Astrocyte (in vitro differentiated cells and primary cell): Measurements from ENCODE around the gene ACTN1. TPM values are rescaled to one million over a fixed set of nuclear protein-coding genes. Genes with fewer than 3 reads are reported as not detected.

Source experiments
- DNase-seq: peaks from one replicate; pipeline ENCODE4 v3.0.0-alpha.2; 2010; ENCODE audit warnings: low read depth
- FAIRE-seq: peaks from 2 replicates; lab custom pipeline; 2011; peaks lifted over from hg19 to GRCh38; lab: Jason Lieb, UNC
- H2AFZ ChIP-seq: 2 replicates; pipeline ENCODE4 v1.6.0; 2012; ENCODE audit warnings: low read depth, low read length, inconsistent platforms
- H3K27ac ChIP-seq: 2 replicates; pipeline ENCODE4 v1.5.1; 2011; ENCODE audit warnings: low read depth, low read length, inconsistent platforms
- H3K27me3 ChIP-seq: 2 replicates; pipeline ENCODE4 v1.6.0; 2011; ENCODE audit warnings: low read length, inconsistent platforms; ENCODE audit not compliant: insufficient read depth
- H3K36me3 ChIP-seq: 2 replicates; pipeline ENCODE4 v1.5.1; 2011; ENCODE audit warnings: low read length, inconsistent platforms; ENCODE audit not compliant: insufficient read depth
- H3K4me1 ChIP-seq: 2 replicates; pipeline ENCODE4 v1.5.1; 2011; ENCODE audit warnings: low read length, inconsistent platforms; ENCODE audit not compliant: insufficient read depth
- H3K4me2 ChIP-seq: 2 replicates; pipeline ENCODE4 v1.6.0; 2012; ENCODE audit warnings: low read length, inconsistent platforms
- H3K4me3 ChIP-seq: 2 replicates; pipeline ENCODE4 v1.5.1; 2011; ENCODE audit warnings: low read depth, mild to moderate bottlenecking, low read length, inconsistent platforms; ENCODE audit not compliant: insufficient read depth
- H3K79me2 ChIP-seq: 2 replicates; pipeline ENCODE4 v1.6.0; 2012; ENCODE audit warnings: mild to moderate bottlenecking, low read length, inconsistent platforms; ENCODE audit not compliant: insufficient read depth
- H3K9ac ChIP-seq: 2 replicates; pipeline ENCODE4 v1.6.0; 2012; ENCODE audit warnings: mild to moderate bottlenecking, low read length, inconsistent platforms
- H3K9me3 ChIP-seq: 2 replicates; pipeline ENCODE4 v1.5.1; 2012; ENCODE audit warnings: low read depth, mild to moderate bottlenecking, low read length, inconsistent platforms; ENCODE audit not compliant: insufficient read depth
- H4K20me1 ChIP-seq: 2 replicates; pipeline ENCODE4 v1.6.0; 2012; ENCODE audit warnings: low read length, inconsistent platforms; ENCODE audit not compliant: insufficient read depth
- H3K27ac Mint-ChIP-seq: one replicate; pipeline ENCODE4 v1.8.0; 2021; ENCODE audit warnings: mild to moderate bottlenecking, mixed read lengths; ENCODE audit not compliant: unreplicated experiment
- H3K27me3 Mint-ChIP-seq: one replicate; pipeline ENCODE4 v1.8.0; 2021; ENCODE audit warnings: low read depth, mixed read lengths; ENCODE audit not compliant: unreplicated experiment
- H3K36me3 Mint-ChIP-seq: one replicate; pipeline ENCODE4 v1.8.0; 2021; ENCODE audit warnings: low read depth, mixed read lengths; ENCODE audit not compliant: unreplicated experiment
- H3K4me1 Mint-ChIP-seq: one replicate; pipeline ENCODE4 v1.8.0; 2021; ENCODE audit warnings: low read depth, mixed read lengths; ENCODE audit not compliant: unreplicated experiment
- H3K4me3 Mint-ChIP-seq: one replicate; pipeline ENCODE4 v1.8.0; 2021; ENCODE audit warnings: mild to moderate bottlenecking, moderate library complexity, mixed read lengths; ENCODE audit not compliant: unreplicated experiment
- H3K9me3 Mint-ChIP-seq: one replicate; pipeline ENCODE4 v1.8.0; 2021; ENCODE audit warnings: mild to moderate bottlenecking, mixed read lengths; ENCODE audit not compliant: unreplicated experiment
- CTCF ChIP-seq: IDR thresholded peaks from 2 replicates; pipeline ENCODE4 v1.5.1; 2011; ENCODE audit warnings: low read depth, mild to moderate bottlenecking, inconsistent platforms, low read length, moderate library complexity; ENCODE audit not compliant: insufficient read depth
- EZH2 ChIP-seq: IDR thresholded peaks from 2 replicates; pipeline ENCODE4 v1.6.1; 2012; ENCODE audit warnings: mild to moderate bottlenecking, low read length, inconsistent platforms; ENCODE audit not compliant: insufficient read depth
- total RNA-seq: library from RNA; stranded (reverse); gene quantifications from 2 replicates; pipeline ENCODE4 v1.2.1, GENCODE V29; 2021

ACTN1 gene
- total RNA-seq, 1 donor from 2014 or later: 1,163 TPM

GRCh38 chr14:68921049-68921448 is 58.1 kb downstream of the ACTN1 start:
- DNase-seq (no peak), FAIRE-seq (no peak)
- Mint-ChIP-seq H3K4me3 (no peak overlapping the region), H3K27ac (peak overlapping the region; percentile 19), H3K27me3 (no peaks in the 10 kb centered on the region), H3K36me3 (peaks cover 46% of the 10 kb centered on the region), H3K9me3 (no peaks in the 10 kb centered on the region), H3K4me1 (peaks cover 87% of the 10 kb centered on the region)
- no peak overlapping the region for H3K4me3 ChIP-seq
- H3K4me2 ChIP-seq: no peak overlapping the region
- peaks cover 97% of the 10 kb centered on the region for H4K20me1 ChIP-seq
- H3K27ac ChIP-seq: no peak overlapping the region
- no peak for TF ChIP-seq EZH2
- no peak for TF ChIP-seq CTCF
- no peaks in the 10 kb centered on the region for H3K9me3 ChIP-seq
- peaks cover 99% of the 10 kb centered on the region for H3K79me2 ChIP-seq
- H3K27me3 ChIP-seq: no peaks in the 10 kb centered on the region
- H3K36me3 ChIP-seq: peaks cover 88% of the 10 kb centered on the region
- no peak overlapping the region for H3K9ac ChIP-seq
- H2AFZ ChIP-seq: no peak overlapping the region
- H3K4me1 ChIP-seq: peaks cover 22% of the 10 kb centered on the region

GRCh38 chr14:68919129-68919927 is 59.8 kb downstream of the ACTN1 start:
- Histone ChIP-seq H3K4me3 (no peak overlapping the region), H3K27me3 (no peaks in the 10 kb centered on the region), H3K79me2 (peaks cover 99% of the 10 kb centered on the region), H3K4me2 (no peak overlapping the region), H3K9me3 (no peaks in the 10 kb centered on the region), H3K36me3 (peaks cover 89% of the 10 kb centered on the region), H3K9ac (no peak overlapping the region), H3K4me1 (peaks cover 18% of the 10 kb centered on the region), H2AFZ (no peak overlapping the region), H4K20me1 (peaks cover 97% of the 10 kb centered on the region), H3K27ac (peak overlapping the region; percentile 23)
- TF ChIP-seq EZH2 (no peak), CTCF (no peak)
- peak overlapping the region; percentile 85 for H3K27ac Mint-ChIP-seq
- DNase-seq: no peak
- FAIRE-seq: no peak
- peaks cover 41% of the 10 kb centered on the region for H3K36me3 Mint-ChIP-seq
- H3K27me3 Mint-ChIP-seq: no peaks in the 10 kb centered on the region
- no peaks in the 10 kb centered on the region for H3K9me3 Mint-ChIP-seq
- H3K4me3 Mint-ChIP-seq: no peak overlapping the region
- peaks cover 79% of the 10 kb centered on the region for H3K4me1 Mint-ChIP-seq

GRCh38 chr14:68918612-68919011 is 60.5 kb downstream of the ACTN1 start:
- no peak for DNase-seq
- peaks cover 99% of the 10 kb centered on the region for H3K79me2 ChIP-seq
- no peak overlapping the region for H3K9ac ChIP-seq
- H3K4me1 ChIP-seq: peaks cover 15% of the 10 kb centered on the region
- FAIRE-seq: no peak
- peak overlapping the region; percentile 85 for H3K27ac Mint-ChIP-seq
- H3K4me3 Mint-ChIP-seq: no peak overlapping the region
- H3K36me3 ChIP-seq: peaks cover 86% of the 10 kb centered on the region
- no peaks in the 10 kb centered on the region for H3K27me3 ChIP-seq
- H2AFZ ChIP-seq: no peak overlapping the region
- H3K9me3 ChIP-seq: no peaks in the 10 kb centered on the region
- no peak overlapping the region for H3K27ac ChIP-seq
- H3K27me3 Mint-ChIP-seq: no peaks in the 10 kb centered on the region
- no peak overlapping the region for H3K4me3 ChIP-seq
- H3K4me1 Mint-ChIP-seq: peaks cover 75% of the 10 kb centered on the region
- no peaks in the 10 kb centered on the region for H3K9me3 Mint-ChIP-seq
- peaks cover 97% of the 10 kb centered on the region for H4K20me1 ChIP-seq
- TF ChIP-seq CTCF (no peak), EZH2 (no peak)
- H3K36me3 Mint-ChIP-seq: peaks cover 43% of the 10 kb centered on the region
- H3K4me2 ChIP-seq: no peak overlapping the region
